Adrenal gland (tissue), 5 donors: Measurements from ENCODE around the gene VRK2.

Experiments used
- POLR2A ChIP-seq, 2 donors: fragments of 450-650 bp; IDR thresholded peaks; one replicate each; pipeline ENCODE4 v1.6.1; 2017; ENCODE audit warnings: antibody characterized with exemption in 2 of 2, mild to moderate bottlenecking in 2 of 2, moderate library complexity in 1 of 2
- TF ChIP-seq, protein P1 (sequence below), 6 experiments: fragments of 450-650 bp in 4 of 6; fragments of 200-600 bp in 2 of 6; sonication (generic) in 1 of 6; IDR thresholded peaks; 1 replicate in 5 of 6; 2 replicates in 1 of 6; pipeline versions ENCODE4 v1.5.1 to v1.8.0; 2016 to 2021; ENCODE audit warnings: antibody characterized with exemption in 6 of 6, mild to moderate bottlenecking in 2 of 6, moderate library complexity in 1 of 6
- donor health status: DM: no; HTN: no; CAD: no.

DNA sequence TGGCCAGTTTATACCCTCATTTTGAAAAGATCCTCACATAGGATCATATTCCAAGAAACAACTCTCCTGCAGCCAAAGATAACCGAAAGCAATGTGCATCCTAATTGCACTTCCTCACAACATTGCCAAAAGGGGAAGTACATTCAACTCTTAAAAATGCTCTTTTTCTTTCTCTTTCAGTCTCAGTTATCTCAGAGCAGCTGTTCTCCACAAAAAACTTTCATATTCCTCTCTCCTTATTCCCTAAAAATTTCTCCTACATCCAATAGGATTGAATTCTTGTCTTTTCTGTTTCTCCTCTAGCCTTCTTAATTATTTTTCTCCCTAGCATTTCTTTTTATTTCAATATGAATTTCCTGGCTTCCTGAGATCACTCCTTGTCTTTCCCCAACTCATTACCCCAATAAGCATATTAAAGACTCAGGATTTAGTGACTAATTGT, 7.4 kb upstream of the VRK2 start:
- TF ChIP-seq, protein P1, sequence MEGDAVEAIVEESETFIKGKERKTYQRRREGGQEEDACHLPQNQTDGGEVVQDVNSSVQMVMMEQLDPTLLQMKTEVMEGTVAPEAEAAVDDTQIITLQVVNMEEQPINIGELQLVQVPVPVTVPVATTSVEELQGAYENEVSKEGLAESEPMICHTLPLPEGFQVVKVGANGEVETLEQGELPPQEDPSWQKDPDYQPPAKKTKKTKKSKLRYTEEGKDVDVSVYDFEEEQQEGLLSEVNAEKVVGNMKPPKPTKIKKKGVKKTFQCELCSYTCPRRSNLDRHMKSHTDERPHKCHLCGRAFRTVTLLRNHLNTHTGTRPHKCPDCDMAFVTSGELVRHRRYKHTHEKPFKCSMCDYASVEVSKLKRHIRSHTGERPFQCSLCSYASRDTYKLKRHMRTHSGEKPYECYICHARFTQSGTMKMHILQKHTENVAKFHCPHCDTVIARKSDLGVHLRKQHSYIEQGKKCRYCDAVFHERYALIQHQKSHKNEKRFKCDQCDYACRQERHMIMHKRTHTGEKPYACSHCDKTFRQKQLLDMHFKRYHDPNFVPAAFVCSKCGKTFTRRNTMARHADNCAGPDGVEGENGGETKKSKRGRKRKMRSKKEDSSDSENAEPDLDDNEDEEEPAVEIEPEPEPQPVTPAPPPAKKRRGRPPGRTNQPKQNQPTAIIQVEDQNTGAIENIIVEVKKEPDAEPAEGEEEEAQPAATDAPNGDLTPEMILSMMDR (IDR thresholded peaks at IDR 0.05) = no peak
- no peak for TF ChIP-seq POLR2A (IDR thresholded peaks at IDR 0.05)
